Measurements from ENCODE around the gene ZNRF2.

Gene ZNRF2

DNA sequence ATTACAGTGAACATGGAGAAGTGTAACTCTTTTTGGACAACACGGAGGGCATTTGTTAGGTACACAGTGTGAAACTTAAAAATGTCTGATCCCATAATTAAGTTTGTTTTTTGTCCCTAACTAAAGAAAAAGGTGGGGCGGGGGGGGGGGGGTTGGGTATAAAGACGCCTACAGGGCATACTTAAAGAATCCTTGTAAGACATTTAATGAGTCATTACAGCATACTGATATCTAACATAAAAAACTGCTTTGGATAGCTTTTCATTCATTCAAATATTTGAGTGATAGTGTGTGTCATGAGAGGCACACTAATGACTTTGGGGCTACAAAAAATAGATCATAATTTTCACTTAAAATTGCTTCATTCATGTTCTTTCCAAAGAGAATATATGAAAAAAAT lies 31.2 kb downstream of the ZNRF2 start:
- H3K4me1 Mint-ChIP-seq = peaks cover 55% of the 10 kb centered on the region
- H3K27ac Mint-ChIP-seq = no peak overlapping the region
- ATAC-seq (no peak), DNase-seq (no peak)
- H3K27me3 Mint-ChIP-seq = no peaks in the 10 kb centered on the region
- no peak overlapping the region for H3K4me3 Mint-ChIP-seq
- H3K9me3 Mint-ChIP-seq = no peaks in the 10 kb centered on the region

DNA sequence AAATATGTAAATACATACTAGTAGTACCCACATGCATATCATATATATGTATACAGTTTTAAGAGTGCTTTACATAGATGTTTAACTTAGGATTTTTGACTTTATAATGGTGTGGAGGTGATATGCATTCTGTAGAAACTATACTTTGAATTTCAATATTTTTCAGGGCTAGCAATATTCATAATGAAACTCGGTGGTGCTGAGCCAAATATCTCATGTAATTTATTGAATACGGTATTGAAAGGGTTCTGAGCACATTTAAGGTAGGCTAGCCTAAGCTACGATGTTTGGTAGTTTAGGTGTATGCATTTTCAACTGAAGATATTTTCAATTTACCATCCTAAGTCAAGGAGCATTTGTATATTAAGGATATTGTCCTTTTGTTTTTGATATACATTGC lies 36.0 kb downstream of the ZNRF2 start:
- H3K9me3 Mint-ChIP-seq = no peaks in the 10 kb centered on the region
- no peak for ATAC-seq

DNA sequence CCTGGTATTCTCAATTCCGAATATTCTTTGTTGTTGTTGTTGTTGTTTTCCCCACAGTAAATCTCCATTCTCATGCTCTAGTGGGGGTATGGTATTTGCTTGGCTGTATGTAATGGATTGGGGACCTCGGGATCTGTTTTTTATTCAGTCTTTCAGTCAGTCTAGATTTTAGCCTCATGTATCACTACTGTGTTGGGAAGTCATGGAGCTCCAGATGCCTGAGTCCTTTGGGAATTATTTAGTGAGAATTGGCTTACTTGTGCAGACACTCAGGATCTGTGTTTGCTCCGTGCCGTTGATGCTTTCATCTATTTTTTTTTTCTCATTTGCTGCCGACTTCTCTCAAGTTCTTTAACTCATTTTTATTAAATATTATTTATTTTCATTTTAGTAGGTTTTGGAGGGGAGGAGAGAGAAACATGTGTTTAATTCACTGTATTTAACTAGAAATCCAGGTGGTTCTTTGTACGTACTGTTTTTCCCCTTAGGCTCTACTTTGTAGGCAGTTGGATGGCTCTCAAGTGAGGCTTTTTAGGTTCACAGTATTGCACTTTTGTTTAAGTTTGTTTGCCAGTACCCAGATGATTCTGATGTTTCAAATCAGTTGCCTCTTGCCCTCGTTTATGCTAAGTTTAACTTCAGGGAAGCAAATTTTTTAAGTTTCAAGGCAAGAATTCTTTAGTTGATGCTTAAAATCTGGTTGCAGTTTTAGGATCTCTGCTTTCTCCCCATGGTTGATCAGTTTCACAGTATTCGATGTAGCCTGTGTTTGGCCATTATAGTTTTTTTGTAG lies 36.9 kb downstream of the ZNRF2 start:
- no peaks in the 10 kb centered on the region for H3K27me3 Mint-ChIP-seq
- DNase-seq = no peak
- ATAC-seq = no peak
- H3K4me1 Mint-ChIP-seq = peaks cover 83% of the 10 kb centered on the region
- peaks cover 0 to 2% of the 10 kb centered on the region in 2 donors for H3K9me3 Mint-ChIP-seq
- H3K27ac Mint-ChIP-seq = peak overlapping the region; percentile 95 to 96
- peak overlapping the region; percentile 82 to 85 for H3K4me3 Mint-ChIP-seq

More for the DNA sequence above, 36.0 kb downstream of the ZNRF2 start:
- Mint-ChIP-seq H3K27me3 (no peaks in the 10 kb centered on the region), H3K4me1 (peaks cover 83% of the 10 kb centered on the region), H3K4me3 (no peak overlapping the region), H3K27ac (peak overlapping the region; percentile 5 to 71)
- no peak for DNase-seq

DNA sequence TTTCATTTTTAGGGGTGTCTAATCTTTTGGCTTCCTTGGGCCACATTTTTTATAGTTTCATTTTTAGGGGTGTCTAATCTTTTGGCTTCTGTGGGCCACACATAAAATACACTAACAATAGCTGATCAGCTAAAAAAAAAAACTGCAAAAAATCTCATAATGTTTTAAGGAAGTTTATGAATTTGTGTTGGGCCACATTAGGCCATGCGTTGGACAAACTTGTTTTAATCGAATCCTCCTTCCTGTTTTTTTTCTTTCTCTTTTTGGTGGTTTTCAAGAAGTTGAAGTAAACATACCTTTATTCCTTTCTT lies 37.4 kb downstream of the ZNRF2 start:
- H3K27me3 Mint-ChIP-seq = no peaks in the 10 kb centered on the region
- ATAC-seq (no peak), DNase-seq (no peak)
- peak overlapping the region; percentile 82 to 85 for H3K4me3 Mint-ChIP-seq
- peaks cover 78% of the 10 kb centered on the region for H3K4me1 Mint-ChIP-seq
- peak overlapping the region; percentile 95 to 96 for H3K27ac Mint-ChIP-seq
- peaks cover 0 to 5% of the 10 kb centered on the region in 2 donors for H3K9me3 Mint-ChIP-seq

DNA sequence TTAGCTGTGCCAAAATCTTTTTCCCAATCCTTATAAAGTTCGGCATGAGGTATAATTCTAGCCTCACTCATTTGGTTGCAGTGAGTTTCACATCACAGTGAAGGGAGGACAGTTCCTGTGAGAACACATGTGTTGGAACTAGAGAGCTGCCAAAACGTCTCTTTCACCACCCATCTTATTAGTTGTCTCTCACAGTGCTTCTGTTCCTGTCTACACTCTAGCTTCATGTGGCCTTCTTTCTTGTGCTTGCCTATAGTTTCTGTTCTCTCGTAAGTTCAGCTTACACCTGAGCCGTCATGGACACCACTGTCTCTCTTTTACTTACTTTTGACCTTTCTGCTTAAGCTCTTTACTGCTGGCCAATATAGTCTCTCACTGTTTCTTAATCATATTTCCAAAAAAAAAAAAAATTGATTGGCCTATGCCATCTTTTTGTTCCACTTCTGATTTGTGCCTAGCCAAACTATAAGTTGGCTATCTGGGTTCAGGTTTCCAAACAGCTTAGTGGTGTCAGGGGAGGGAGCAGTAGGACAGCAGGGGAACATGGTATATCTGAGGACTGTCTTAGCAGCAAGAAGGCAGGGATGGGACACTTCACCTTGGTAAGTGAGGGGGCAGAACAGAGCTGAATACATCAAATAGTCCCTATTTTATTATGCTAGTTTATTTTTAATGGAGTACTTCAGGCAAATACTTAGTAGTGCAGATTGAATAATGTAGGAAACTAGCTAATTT lies 38.0 kb downstream of the ZNRF2 start:
- peaks cover 0 to 5% of the 10 kb centered on the region in 2 donors for H3K9me3 Mint-ChIP-seq
- peaks cover 72% of the 10 kb centered on the region for H3K4me1 Mint-ChIP-seq
- H3K27me3 Mint-ChIP-seq = no peaks in the 10 kb centered on the region
- DNase-seq = peak in 1 of 2 donors; percentile 15
- H3K4me3 Mint-ChIP-seq = peak overlapping the region; percentile 82 to 85
- H3K27ac Mint-ChIP-seq = peak overlapping the region; percentile 95 to 96
- peak; percentile 70 for ATAC-seq

DNA sequence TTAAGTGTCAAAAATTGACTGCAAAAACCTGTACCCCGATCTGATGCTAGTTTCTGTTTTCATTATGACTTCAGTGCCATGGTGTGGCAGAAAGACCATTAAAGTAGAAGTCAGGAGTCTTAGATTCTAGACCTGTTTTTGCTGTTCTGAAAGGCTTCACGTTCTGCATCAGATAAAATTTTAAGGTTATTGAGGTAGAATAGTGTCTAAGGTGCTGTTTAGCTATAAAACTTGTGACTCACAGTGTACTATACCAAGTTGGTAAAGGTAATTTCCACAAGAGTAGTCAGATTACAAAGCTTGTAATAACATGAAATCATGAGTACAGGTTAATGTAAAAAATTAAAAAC lies 38.6 kb downstream of the ZNRF2 start:
- peak; percentile 94 for ATAC-seq
- H3K27me3 Mint-ChIP-seq = no peaks in the 10 kb centered on the region
- H3K4me3 Mint-ChIP-seq = peak overlapping the region; percentile 82 to 85
- H3K4me1 Mint-ChIP-seq = peaks cover 67% of the 10 kb centered on the region
- DNase-seq = peak; percentile 20 to 25
- H3K9me3 Mint-ChIP-seq = peaks cover 0 to 5% of the 10 kb centered on the region in 2 donors
- peak overlapping the region; percentile 95 to 96 for H3K27ac Mint-ChIP-seq

DNA sequence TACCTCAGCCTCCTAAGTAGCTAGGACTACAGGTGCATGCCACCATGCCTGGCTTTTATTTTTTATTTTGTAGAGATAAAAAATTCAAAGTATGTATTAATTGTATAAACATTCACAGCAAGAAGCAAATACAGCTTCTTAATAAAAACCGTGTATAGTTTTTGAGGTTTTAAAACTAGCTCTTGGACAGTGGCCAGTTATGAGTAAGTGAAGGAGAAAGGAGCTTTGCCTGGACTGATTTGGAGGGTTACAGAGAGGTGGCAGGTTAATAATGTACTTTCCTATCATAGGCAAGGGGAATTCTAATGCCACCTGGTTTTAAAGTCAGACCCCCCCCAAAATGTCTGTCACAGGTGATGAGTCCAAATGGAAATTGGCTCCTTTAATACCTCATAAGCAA lies 43.4 kb downstream of the ZNRF2 start:
- Mint-ChIP-seq H3K4me1 (peaks cover 63% of the 10 kb centered on the region), H3K27ac (no peak overlapping the region)
- no peak for DNase-seq

DNA sequence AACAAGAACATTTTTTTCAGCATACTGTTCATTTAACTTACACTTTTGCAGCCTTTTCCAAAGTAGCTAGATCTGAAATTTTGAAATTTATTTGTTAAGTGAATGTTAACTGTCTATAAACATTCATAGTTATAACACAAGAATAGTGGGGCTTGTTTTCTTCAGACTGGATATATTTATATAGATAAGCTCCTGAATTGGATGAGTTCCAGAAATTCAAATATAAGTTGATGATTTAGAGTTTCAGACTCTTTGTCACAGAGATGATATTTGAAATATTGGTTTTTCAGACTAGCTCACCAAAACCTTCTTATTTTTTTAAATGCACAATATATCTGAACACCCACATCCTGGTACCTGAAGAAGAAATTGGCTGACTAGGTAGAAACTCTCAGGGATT lies 44.0 kb downstream of the ZNRF2 start:
- Mint-ChIP-seq H3K9me3 (peaks cover 9 to 14% of the 10 kb centered on the region in 2 donors), H3K27me3 (no peaks in the 10 kb centered on the region), H3K4me1 (peaks cover 58% of the 10 kb centered on the region), H3K27ac (no peak overlapping the region), H3K4me3 (no peak overlapping the region)
- DNase-seq (no peak), ATAC-seq (no peak)

More for the DNA sequence above, 43.4 kb downstream of the ZNRF2 start:
- ATAC-seq = no peak
- Mint-ChIP-seq H3K9me3 (peaks cover 9 to 12% of the 10 kb centered on the region in 2 donors), H3K27me3 (no peaks in the 10 kb centered on the region), H3K4me3 (no peak overlapping the region)

DNA sequence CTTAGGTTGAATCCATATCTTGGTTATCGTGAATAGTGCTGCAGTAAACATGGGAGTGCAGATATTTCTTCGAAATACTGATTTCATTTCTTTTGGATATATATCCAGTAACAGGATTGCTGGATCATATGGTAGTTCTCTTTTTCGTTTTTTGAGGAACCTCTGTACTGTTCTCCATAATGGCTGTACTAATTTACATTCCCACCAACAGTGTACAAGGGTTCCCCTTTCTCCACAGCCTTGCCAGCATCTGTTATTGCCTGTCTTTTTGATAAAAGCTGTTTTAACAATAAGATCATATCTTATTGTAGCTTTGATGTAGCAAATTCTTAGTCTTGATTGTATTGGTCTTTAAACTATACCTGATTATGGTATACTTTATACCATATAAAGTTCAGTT lies 45.3 kb downstream of the ZNRF2 start:
- Mint-ChIP-seq H3K4me3 (no peak overlapping the region), H3K4me1 (peaks cover 59% of the 10 kb centered on the region), H3K9me3 (peaks cover 9 to 14% of the 10 kb centered on the region in 2 donors), H3K27me3 (no peaks in the 10 kb centered on the region), H3K27ac (peak overlapping the region in 1 of 2 donors; percentile 67)
- DNase-seq (no peak), ATAC-seq (no peak)

DNA sequence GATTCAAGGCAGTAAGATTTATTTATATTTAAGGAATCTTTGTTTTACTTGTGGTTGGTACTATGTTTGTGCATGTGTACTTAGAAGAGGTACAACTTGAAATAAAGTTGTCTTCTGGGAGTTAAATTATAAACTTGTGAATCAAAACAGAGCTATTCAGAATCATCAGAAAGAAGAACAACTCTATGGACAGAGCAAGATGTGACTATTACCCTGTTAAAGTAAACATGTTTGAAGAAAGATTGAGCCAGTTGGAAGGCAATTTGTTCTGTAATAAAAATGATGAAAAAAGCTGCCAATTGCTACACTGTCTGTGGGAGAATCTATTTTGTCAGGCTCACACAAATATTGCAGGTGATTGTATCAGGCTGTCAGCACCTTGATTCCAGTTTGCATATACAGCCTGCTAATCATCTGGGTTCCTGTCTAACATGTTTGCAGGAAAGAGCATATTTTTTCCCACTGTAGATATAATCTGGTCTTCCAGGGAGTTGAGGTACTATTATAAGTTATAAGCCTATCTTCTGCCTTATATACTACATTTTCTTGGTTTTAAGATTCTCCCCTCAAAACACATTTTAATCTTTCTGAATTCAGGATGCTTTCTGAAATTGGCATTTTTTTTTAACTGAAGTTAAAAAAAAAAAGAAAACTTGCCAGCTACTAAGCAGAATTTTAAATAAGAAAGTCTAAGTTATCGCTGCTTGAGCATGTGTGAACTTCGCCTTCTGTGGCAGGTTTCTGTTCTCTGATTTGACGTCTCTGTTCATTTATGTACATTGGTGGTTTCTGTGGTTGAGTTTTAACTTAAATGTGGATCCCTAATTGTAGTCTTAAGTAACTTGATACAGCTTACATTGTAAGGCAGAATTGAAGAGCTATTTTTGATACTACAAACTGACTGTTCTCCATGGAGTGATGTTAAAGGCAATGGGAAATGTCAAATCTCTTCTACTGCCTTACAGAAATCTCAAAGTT lies 46.0 kb downstream of the ZNRF2 start:
- DNase-seq = peak in 1 of 2 donors; percentile 22
- peaks cover 52% of the 10 kb centered on the region for H3K4me1 Mint-ChIP-seq

DNA sequence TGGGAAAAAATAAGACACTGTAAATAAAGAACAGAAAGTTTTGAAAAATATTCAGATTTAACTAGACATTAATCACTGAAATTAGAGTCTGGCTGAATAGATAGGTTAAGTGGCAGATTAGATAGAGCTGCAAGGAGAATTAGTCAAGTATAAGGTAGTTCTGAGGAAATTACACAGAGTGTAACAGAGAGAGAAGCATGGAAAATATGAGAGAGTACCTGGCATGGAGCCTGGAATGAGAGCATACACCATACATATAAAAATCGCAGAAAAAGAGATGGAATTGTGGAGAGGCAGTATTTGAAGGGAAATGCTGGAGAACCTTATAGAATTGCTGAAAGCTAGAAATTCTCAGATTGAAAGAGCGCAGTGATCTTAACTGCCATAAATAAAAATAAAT lies 46.9 kb downstream of the ZNRF2 start:
- peaks cover 58% of the 10 kb centered on the region for H3K4me1 Mint-ChIP-seq

More for the DNA sequence above, 46.0 kb downstream of the ZNRF2 start:
- Mint-ChIP-seq H3K27ac (peak overlapping the region; percentile 57 to 60), H3K9me3 (peaks cover 9 to 14% of the 10 kb centered on the region in 2 donors), H3K27me3 (no peaks in the 10 kb centered on the region), H3K4me3 (peak overlapping the region; percentile 77)
- peak; percentile 98 for ATAC-seq

DNA sequence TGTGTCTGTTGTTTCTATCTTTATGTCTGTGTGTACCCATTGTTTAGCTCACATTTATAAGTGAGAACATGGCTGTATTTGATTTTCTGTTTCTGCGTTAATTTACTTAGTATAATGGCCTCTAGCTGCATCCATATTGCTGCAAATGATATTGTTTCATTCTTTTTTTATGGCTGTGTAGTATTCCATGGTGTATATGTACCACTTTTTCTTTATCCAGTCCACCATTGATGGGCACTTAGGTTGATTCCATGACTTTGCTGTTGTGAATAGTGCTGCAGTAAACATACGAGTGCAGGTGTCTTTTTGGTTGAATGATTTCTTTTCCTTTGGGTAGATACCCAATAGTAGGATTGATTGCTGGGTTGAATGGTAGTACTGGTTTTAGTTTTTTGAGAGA lies 48.2 kb downstream of the ZNRF2 start:
- DNase-seq (no peak), ATAC-seq (no peak)
- H3K4me1 Mint-ChIP-seq = peaks cover 58% of the 10 kb centered on the region
- no peak overlapping the region for H3K4me3 Mint-ChIP-seq
- H3K9me3 Mint-ChIP-seq = peaks cover 4 to 14% of the 10 kb centered on the region in 2 donors
- no peak overlapping the region for H3K27ac Mint-ChIP-seq
- H3K27me3 Mint-ChIP-seq = no peaks in the 10 kb centered on the region

More for the DNA sequence above, 46.9 kb downstream of the ZNRF2 start:
- DNase-seq (no peak), ATAC-seq (no peak)
- H3K27ac Mint-ChIP-seq = no peak overlapping the region
- no peak overlapping the region for H3K4me3 Mint-ChIP-seq
- H3K27me3 Mint-ChIP-seq = no peaks in the 10 kb centered on the region
- H3K9me3 Mint-ChIP-seq = peaks cover 6 to 14% of the 10 kb centered on the region in 2 donors

DNA sequence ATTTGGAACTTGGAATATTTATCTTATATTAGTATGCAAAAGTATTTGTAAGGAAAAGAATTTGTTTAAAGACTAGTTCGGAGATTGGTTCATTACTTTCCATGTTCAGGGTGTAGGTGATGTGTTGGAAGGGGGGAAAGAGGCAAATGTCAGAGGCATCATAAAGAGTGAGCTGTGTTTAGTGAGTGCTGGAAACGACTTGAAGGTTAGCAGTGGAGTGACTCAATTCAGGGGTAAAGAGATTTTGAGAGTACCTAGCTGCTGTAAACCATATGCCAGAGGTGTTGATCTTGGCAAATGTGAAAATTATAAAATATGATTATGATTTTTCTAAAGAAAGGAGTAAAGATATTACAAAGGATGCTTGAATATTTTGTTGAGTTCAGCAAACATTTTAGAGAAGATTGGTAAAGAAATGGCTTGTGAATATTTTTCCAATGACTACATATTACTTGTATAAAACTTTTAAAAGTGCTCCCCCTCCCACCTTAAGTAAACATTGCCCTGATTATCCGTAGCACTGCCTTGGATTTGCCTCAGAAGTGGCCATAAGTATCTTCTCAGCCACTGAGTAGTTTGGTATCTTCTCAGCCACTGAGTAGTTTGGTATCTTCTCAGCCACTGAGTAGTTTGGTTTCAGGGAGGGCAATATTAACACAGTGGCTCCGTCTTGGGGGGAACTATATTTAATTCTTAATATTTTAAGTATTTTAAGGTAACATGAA lies 51.5 kb downstream of the ZNRF2 start:
- Mint-ChIP-seq H3K27ac (no peak overlapping the region), H3K4me1 (peaks cover 48% of the 10 kb centered on the region)

DNA sequence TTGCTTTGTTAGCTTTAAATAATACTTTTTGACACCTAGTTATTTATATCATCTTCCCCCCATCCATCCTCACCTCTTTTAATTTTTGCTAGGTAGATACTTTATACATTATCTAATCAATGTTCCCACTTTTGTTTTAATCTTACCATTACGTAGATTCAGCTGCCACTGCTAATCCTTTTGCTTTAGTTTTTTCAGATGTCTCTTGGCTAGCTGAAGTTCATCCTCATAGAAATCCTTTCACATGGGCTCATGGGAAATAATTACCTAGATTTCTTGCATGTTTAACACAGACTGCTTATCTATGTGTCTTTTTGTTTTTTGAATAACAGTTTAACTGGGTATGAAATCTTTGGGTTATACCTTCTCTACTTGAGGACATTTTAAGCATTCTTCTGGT lies 60.1 kb downstream of the ZNRF2 start:
- H3K4me1 Mint-ChIP-seq = peaks cover 50% of the 10 kb centered on the region
- H3K27ac Mint-ChIP-seq = no peak overlapping the region
- no peak for DNase-seq
- no peak overlapping the region for H3K4me3 Mint-ChIP-seq
- no peak for ATAC-seq
- H3K27me3 Mint-ChIP-seq = no peaks in the 10 kb centered on the region
- H3K9me3 Mint-ChIP-seq = peaks cover 12 to 22% of the 10 kb centered on the region in 2 donors

More for the DNA sequence above, 51.5 kb downstream of the ZNRF2 start:
- ATAC-seq (peak; percentile 42), DNase-seq (no peak)
- H3K27me3 Mint-ChIP-seq = no peaks in the 10 kb centered on the region
- peaks cover 15 to 16% of the 10 kb centered on the region in 2 donors for H3K9me3 Mint-ChIP-seq
- H3K4me3 Mint-ChIP-seq = no peak overlapping the region
